T-cell (primary cell): ENCODE measurements around the gene NCS1. TPM values are rescaled to one million over a fixed set of nuclear protein-coding genes. Genes with fewer than 3 reads are reported as not detected.

Experiments
- ATAC-seq, 4 experiments: fragments of 200-7000 bp in 3 of 4; fragments of 150-1000 bp in 1 of 4; cut with Tn5 transposase; replicated peaks in 1 of 4; 1 replicate in 3 of 4; 2 replicates in 1 of 4; pipeline ENCODE4 v1.10.0; 2021; ENCODE audit warnings: moderate library complexity in 3 of 4, mild to moderate bottlenecking in 2 of 4, moderate number of reproducible peaks in 1 of 4
- CTCF ChIA-PET, 2 donors: fragments of 300-600 bp; sonication (Branson Sonifier 250); formaldehyde crosslinking; loops; one replicate each; lab custom pipeline; 2022; ENCODE audit warnings: antibody characterized with exemption in 2 of 2; lab: Charles Lee
- POLR2A ChIA-PET, 2 donors: fragments of 300-600 bp; sonication (Branson Sonifier 250); formaldehyde crosslinking; loops; one replicate each; lab custom pipeline; 2022; ENCODE audit warnings: antibody characterized with exemption in 2 of 2; lab: Charles Lee
- DNase-seq, 35 experiments: peaks; one replicate each; pipeline versions ENCODE4 v3.0.0 to v3.0.0-alpha.2; 2013 to 2023
- H3K27ac ChIP-seq: one replicate; pipeline ENCODE4 v1.5.1; 2013; ENCODE audit warnings: low read length
- H3K27me3 ChIP-seq, 2 experiments: replicated peaks in 1 of 2; 1 replicate in 1 of 2; 2 replicates in 1 of 2; pipeline versions ENCODE4 v1.6.1 to v1.7.0; 2013; ENCODE audit warnings: low read length in 1 of 2, mixed read lengths in 1 of 2; ENCODE audit not compliant: control insufficient read depth in 2 of 2, insufficient read depth in 2 of 2; ENCODE audit errors: extremely low read depth in 1 of 2
- H3K36me3 ChIP-seq, 2 donors: 1 replicate in 1 of 2; 2 replicates in 1 of 2; pipeline versions ENCODE4 v1.6.1 to v1.7.0; 2013; ENCODE audit warnings: low read length in 1 of 2; ENCODE audit not compliant: control insufficient read depth in 2 of 2, insufficient read depth in 1 of 2; ENCODE audit errors: extremely low read depth in 1 of 2
- H3K4me1 ChIP-seq, 2 experiments: 1 replicate in 1 of 2; 2 replicates in 1 of 2; pipeline versions ENCODE4 v1.6.1 to v1.7.0; 2013; ENCODE audit warnings: low read length in 2 of 2, mixed read lengths in 1 of 2; ENCODE audit not compliant: insufficient read depth in 2 of 2, control insufficient read depth in 1 of 2; ENCODE audit errors: extremely low read depth in 1 of 2
- H3K4me3 ChIP-seq, 2 donors: 1 replicate in 1 of 2; 2 replicates in 1 of 2; pipeline versions ENCODE4 v1.5.1 to v1.7.0; 2013; ENCODE audit warnings: mild to moderate bottlenecking in 2 of 2, low read length in 1 of 2, moderate library complexity in 1 of 2; ENCODE audit not compliant: control insufficient read depth in 1 of 2; ENCODE audit errors: extremely low read depth in 1 of 2
- H3K9me3 ChIP-seq: 2 replicates; pipeline ENCODE4 v1.7.0; 2013
- H3K27ac Mint-ChIP-seq, 2 donors: one replicate each; pipeline ENCODE4 v1.8.0; 2020 to 2021; ENCODE audit warnings: mild to moderate bottlenecking in 2 of 2, mixed read lengths in 2 of 2
- H3K27me3 Mint-ChIP-seq, 2 donors: one replicate each; pipeline ENCODE4 v1.8.0; 2021 to 2022; ENCODE audit warnings: mixed read lengths in 2 of 2
- H3K36me3 Mint-ChIP-seq: one replicate; pipeline ENCODE4 v1.8.0; 2021; ENCODE audit warnings: mixed read lengths
- H3K4me1 Mint-ChIP-seq, 3 donors: one replicate each; pipeline ENCODE4 v1.8.0; 2020 to 2022; ENCODE audit warnings: mixed read lengths in 3 of 3, mild to moderate bottlenecking in 1 of 3
- H3K4me3 Mint-ChIP-seq, 3 donors: one replicate each; pipeline ENCODE4 v1.8.0; 2020 to 2022; ENCODE audit warnings: mild to moderate bottlenecking in 3 of 3, mixed read lengths in 3 of 3, moderate library complexity in 3 of 3
- H3K9me3 Mint-ChIP-seq, 3 donors: one replicate each; pipeline ENCODE4 v1.8.0; 2020 to 2022; ENCODE audit warnings: mixed read lengths in 3 of 3
- WGBS: methylation state at CpG from one replicate; pipeline ENCODE4 v1.1.5; 2013; ENCODE audit warnings: missing lambda C conversion rate; ENCODE audit not compliant: insufficient coverage; 5-methylcytosine and 5-hydroxymethylcytosine counted together
- total RNA-seq, 35 experiments: library from RNA in 6 of 35; stranded (reverse) in 6 of 35; fragments of 120-200 nt in 1 of 35; gene quantifications; one replicate each; pipeline versions ENCODE4 v1.2.1 to v1.2.4 and lab custom pipeline; 2013 to 2026

Gene NCS1
- total RNA-seq, 5 donors from 2014 or later (not counting 1 experiment from before 2014, with no cell fraction given), result 0.20 to 0.82 (median 0.46) TPM; not detected in 1

- Histone ChIP-seq H3K36me3 (no peaks in the 10 kb centered on the region), H3K4me1 (peaks cover 0 to 3% of the 10 kb centered on the region in 2 experiments), H3K27ac (no peak overlapping the region), H3K4me3 (no peak overlapping the region), H3K9me3 (no peaks in the 10 kb centered on the region), H3K27me3 (peaks cover 28 to 79% of the 10 kb centered on the region in 2 experiments)
- no peaks in the 10 kb centered on the region for H3K9me3 Mint-ChIP-seq
- peak overlapping the region in 1 of 3 donors; percentile 34 for H3K4me3 Mint-ChIP-seq
- CTCF ChIA-PET, result no interaction called here
- H3K27me3 Mint-ChIP-seq, result peaks cover 66 to 73% of the 10 kb centered on the region in 2 donors
- no peak overlapping the region for H3K27ac Mint-ChIP-seq
- no peaks in the 10 kb centered on the region for H3K36me3 Mint-ChIP-seq
- DNase-seq (no peak), ATAC-seq (no peak)
- POLR2A ChIA-PET, result no interaction called here
- WGBS, result 43% methylated on average over 6 of the region's 18 CpGs
- H3K4me1 Mint-ChIP-seq, result peaks cover 9 to 12% (median 12%) of the 10 kb centered on the region in 3 donors
Observed at GRCh38 chr9:130264414-130265350, 92.5 kb downstream of the NCS1 start.

GRCh38 chr9:130265431-130266235 lies 93.4 kb downstream of the NCS1 start, which contains the start of gene HMCN2:
Gene HMCN2 (plus strand): TSS chr9:130265760. CDS start chr9:130265879, 119 bp downstream.
- ChIA-PET CTCF (no interaction called here), POLR2A (no interaction called here)
- Mint-ChIP-seq H3K27ac (no peak within 1 kb of the TSS), H3K36me3 (no peaks in the 10 kb centered on the region), H3K27me3 (peaks cover 61 to 68% of the 10 kb centered on the region in 2 donors), H3K4me1 (peaks cover 9 to 12% (median 12%) of the 10 kb centered on the region in 3 donors), H3K4me3 (peak within 1 kb of the TSS in 1 of 3 donors; percentile 49), H3K9me3 (no peaks in the 10 kb centered on the region)
- no peaks in the 10 kb centered on the region for H3K36me3 ChIP-seq
- peaks cover 28 to 79% of the 10 kb centered on the region in 2 experiments for H3K27me3 ChIP-seq
- peaks cover 0 to 3% of the 10 kb centered on the region in 2 experiments for H3K4me1 ChIP-seq
- WGBS, result 6% methylated on average over 76 of the region's 89 CpGs
- H3K9me3 ChIP-seq, result no peaks in the 10 kb centered on the region
- ATAC-seq, result no peak
- no peak within 1 kb of the TSS for H3K4me3 ChIP-seq
- no peak within 1 kb of the TSS for H3K27ac ChIP-seq
- no peak for DNase-seq

DNA sequence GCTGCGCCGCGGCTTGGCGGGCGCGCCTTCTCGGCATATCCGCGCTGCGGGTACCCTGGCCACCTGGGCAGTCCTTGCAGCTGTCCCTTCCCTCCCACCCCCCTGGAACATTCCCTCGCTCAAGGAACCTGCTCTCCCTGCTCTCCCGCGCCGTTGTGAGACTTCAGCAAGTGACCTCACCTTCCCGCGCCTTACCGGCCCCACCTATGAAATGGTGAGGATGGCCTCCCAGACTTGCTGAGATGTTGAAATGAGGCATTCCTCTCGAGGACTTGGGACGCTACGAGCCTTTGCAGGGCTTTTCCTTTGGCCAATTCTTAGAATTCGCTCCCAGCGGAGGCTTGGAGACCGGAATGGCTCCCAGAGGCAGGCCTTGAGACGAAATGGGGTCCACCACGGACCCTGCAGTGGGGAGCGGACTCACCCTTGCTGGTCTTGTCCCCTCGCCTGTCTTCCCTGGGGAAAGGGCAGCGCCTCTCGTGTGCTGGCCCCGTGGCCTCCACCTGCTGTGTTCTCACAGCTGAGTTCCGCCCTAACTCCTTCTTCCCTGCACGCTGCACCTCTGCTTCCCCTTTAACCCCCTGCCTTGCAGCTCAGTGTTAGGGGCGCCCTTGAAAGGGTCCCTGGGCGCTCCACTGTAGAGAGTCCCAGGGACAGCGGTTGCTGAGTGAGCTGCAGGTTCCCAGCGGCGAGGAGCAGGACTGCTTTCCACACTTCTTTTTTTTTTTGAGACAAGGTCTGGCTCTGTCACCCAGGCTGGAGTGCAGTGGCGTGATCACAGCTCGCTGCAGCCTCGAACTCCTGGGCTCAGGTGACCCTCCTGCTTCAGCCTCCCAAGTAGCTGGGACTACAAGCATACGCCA lies 94.3 kb downstream of the NCS1 start:
- no peaks in the 10 kb centered on the region for H3K9me3 Mint-ChIP-seq
- CTCF ChIA-PET, result no interaction called here
- H3K4me1 Mint-ChIP-seq, result peaks cover 9 to 12% (median 12%) of the 10 kb centered on the region in 3 donors
- no peaks in the 10 kb centered on the region for H3K9me3 ChIP-seq
- WGBS, result 38% methylated on average over 34 of the region's 41 CpGs
- H3K4me3 ChIP-seq, result no peak overlapping the region
- peak overlapping the region in 1 of 3 donors; percentile 49 for H3K4me3 Mint-ChIP-seq
- ATAC-seq (no peak), DNase-seq (no peak)
- peaks cover 0 to 3% of the 10 kb centered on the region in 2 experiments for H3K4me1 ChIP-seq
- H3K36me3 ChIP-seq, result no peaks in the 10 kb centered on the region
- H3K27me3 ChIP-seq, result peaks cover 30 to 72% of the 10 kb centered on the region in 2 experiments
- no peak overlapping the region for H3K27ac ChIP-seq
- H3K36me3 Mint-ChIP-seq, result no peaks in the 10 kb centered on the region
- POLR2A ChIA-PET, result no interaction called here
- no peak overlapping the region for H3K27ac Mint-ChIP-seq
- H3K27me3 Mint-ChIP-seq, result peaks cover 66% of the 10 kb centered on the region in 2 donors

DNA sequence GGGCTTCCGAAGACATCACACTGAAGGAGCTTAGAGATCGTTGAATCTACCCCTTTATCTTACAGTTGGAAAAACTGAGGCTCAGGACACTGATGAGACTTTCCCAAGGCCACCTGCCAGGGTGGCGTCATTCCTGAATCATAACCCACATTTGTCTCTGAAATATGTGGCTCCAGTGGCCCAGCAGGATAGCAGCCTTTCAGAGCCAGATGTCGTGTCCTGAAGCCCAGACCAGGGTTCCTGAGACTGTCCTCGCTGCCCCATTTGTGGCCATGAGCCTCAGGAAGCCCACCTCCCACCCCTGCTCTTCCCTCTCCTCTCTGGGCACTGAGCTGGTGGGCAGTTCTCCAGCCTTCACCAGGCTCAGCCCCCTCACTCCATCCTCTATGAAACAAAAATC lies 95.7 kb downstream of the NCS1 start:
- no peak overlapping the region for H3K4me3 Mint-ChIP-seq
- Histone ChIP-seq H3K9me3 (no peaks in the 10 kb centered on the region), H3K4me1 (peaks cover 0 to 3% of the 10 kb centered on the region in 2 experiments), H3K4me3 (no peak overlapping the region), H3K36me3 (no peaks in the 10 kb centered on the region), H3K27me3 (peaks cover 26 to 58% of the 10 kb centered on the region in 2 experiments), H3K27ac (no peak overlapping the region)
- no peak overlapping the region for H3K27ac Mint-ChIP-seq
- no peaks in the 10 kb centered on the region for H3K9me3 Mint-ChIP-seq
- CTCF ChIA-PET, result no interaction called here
- ATAC-seq (no peak), DNase-seq (no peak)
- POLR2A ChIA-PET, result no interaction called here
- WGBS, result 48% methylated on average over 2 of the region's 5 CpGs
- H3K27me3 Mint-ChIP-seq, result peaks cover 58 to 64% of the 10 kb centered on the region in 2 donors
- H3K36me3 Mint-ChIP-seq, result no peaks in the 10 kb centered on the region
- peaks cover 9 to 12% (median 12%) of the 10 kb centered on the region in 3 donors for H3K4me1 Mint-ChIP-seq

GRCh38 chr9:130268521-130269211 lies 96.5 kb downstream of the NCS1 start:
- H3K27me3 ChIP-seq, result peaks cover 20 to 50% of the 10 kb centered on the region in 2 experiments
- ATAC-seq (no peak), DNase-seq (no peak)
- no peaks in the 10 kb centered on the region for H3K36me3 Mint-ChIP-seq
- no peaks in the 10 kb centered on the region for H3K36me3 ChIP-seq
- H3K27me3 Mint-ChIP-seq, result peaks cover 52 to 57% of the 10 kb centered on the region in 2 donors
- H3K27ac Mint-ChIP-seq, result no peak overlapping the region
- WGBS, result 41% methylated on average over 8 of the region's 16 CpGs
- H3K4me3 ChIP-seq, result no peak overlapping the region
- ChIA-PET POLR2A (no interaction called here), CTCF (no interaction called here)
- no peak overlapping the region for H3K27ac ChIP-seq
- H3K4me1 ChIP-seq, result peaks cover 0 to 3% of the 10 kb centered on the region in 2 experiments
- no peak overlapping the region for H3K4me3 Mint-ChIP-seq
- H3K9me3 Mint-ChIP-seq, result no peaks in the 10 kb centered on the region
- no peaks in the 10 kb centered on the region for H3K9me3 ChIP-seq
- H3K4me1 Mint-ChIP-seq, result peaks cover 9 to 12% (median 12%) of the 10 kb centered on the region in 3 donors
